NOMO-1 (cell line): ENCODE results near the gene OR7A10.

Experiments
- DNase-seq, 2 experiments: peaks; one replicate each; lab custom pipeline; 2025; ENCODE audit not compliant: unreplicated experiment in 2 of 2; lab: John Stamatoyannopoulos, UW

OR7A10 gene

DNA sequence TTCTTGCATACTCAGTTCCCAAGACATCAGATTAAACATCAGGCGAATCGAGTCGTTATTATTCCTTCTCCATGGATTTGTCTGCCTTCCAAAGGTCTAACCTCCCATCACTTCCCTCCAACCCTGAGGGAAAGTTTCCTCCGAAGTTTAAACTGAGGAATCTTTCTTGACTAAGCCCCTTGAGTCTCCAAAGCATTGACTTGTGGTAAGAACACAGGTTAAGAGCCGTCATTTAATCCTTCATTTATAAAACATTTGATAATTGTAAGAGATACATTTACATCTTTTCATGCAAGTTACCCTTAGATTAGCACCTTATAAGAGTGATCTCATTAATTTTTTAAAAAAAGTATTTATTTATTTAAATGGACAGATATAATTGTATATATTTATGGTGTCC lies at the start of gene OR7A10:
TSS of gene OR7A10 (minus strand) at position 101 of the 400 bp plus-strand sequence. CDS start 7,045 bp downstream, outside the sequence.
- DNase-seq = no peak

DNA sequence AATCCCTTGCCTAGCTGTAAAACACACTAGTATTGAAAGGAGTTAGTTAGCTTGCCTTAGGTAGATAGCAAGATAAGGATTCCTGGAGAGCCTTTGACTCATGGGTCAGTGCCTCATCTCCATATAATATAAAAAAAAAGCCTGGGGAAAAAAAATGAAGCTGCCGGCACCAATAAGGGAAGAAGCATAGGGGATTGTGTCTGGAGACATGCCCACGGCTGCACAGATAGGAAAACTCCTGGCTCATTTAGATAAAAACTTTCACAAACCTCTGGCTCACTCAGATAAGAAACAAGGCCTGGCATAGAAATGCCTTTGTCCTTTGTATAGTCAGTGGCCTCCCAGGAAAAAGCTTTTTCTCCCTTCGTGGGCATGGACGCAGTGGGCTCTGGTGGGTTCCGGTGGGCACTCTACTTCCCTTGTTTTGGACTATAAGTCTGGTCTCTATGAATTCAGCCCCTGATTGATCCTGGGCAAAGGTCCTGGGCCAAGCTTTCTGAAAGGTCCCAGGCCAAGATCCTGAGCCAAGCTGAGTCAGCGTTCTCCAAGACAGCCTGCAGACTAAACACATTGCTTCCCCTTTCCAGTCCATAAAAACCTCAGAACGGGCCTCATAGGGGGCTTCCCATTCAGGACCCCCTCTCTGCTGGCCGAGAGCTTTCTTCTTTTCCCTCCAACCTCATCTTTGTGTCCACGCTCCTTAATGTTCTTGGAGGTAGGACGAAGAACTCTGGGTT lies 42.1 kb upstream of the OR7A10 start:
- no peak for DNase-seq

DNA sequence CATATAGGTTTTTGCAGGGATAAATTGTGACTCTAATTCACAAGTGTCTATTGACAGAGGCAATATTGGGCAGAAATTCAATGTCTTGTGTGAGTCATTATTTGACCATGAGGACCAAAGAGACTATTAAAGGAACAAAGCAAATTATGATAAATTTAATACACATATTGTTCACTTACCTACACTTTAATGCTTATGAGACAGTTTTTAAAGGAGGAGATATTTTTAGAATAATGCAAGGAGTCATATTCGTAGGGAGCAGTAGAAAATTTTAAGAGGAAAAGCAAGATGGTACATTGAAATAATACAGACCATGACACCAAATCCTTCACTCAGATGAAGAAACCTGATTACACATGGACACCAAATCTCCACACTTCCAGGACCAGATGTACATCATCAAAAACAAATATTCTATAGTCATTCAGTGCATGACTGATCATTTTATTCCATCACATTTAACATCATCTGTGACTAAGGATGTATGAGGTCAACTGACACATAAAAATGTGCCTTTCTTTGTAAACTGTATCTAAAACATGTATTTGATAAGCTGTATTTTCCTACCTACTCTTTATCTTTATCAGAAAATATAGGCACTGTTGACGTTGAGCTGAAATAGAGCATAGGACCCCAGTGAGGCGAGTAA lies 41.4 kb upstream of the OR7A10 start:
- DNase-seq = no peak

DNA sequence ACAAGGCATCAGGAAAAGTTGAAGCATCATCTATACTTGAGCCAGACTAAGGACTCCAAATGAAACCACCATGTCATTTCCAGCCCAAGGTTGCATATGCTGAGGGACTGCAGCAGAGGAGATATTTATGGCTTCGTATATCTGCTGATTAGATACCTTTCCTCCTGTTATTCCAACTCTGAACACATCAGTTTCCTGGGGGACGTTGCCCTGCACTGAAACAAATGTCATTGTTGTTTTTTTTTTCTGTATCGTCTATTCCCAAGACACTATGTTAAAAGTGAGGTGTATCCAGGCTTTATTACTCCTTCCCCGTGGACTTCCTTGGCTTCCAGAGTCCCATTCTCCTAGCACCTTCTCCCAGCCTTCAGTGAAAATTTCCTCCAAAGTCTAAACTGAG lies 37.3 kb upstream of the OR7A10 start, which contains the start of gene OR7A17:
TSS of gene OR7A17 (minus strand) at position 101 of the 400 bp plus-strand sequence. CDS start 4,777 bp downstream, outside the sequence.
- DNase-seq = no peak

DNA sequence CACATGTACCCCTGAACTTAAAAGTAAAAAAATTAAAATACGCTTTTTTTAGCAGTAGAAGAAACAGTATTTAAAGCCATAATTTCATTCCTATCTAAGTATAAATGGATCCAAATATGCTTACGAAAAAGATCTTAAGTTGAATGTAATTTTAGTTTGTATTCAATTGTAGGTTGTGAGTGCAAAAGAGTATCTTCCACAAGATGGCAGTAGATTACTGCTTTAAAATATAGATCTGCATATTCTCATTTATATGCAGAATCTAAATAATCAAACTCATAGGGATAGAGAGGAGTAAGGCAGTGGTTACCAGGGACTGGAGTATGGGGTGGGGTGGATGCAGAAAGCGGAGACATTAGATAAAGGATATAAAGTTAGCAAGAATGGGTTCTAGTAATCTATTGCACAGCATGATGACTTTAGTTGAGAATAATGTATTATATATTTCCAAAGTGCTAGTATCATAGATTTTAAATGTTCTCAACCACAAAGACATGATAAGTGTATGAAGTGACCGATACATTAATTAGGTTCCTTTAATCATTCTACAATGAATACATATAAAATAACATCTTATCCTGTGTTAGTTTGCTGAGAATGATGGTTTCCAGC lies 23.0 kb upstream of the OR7A10 start:
- peak in 1 of 2 experiments; percentile 15 for DNase-seq

DNA sequence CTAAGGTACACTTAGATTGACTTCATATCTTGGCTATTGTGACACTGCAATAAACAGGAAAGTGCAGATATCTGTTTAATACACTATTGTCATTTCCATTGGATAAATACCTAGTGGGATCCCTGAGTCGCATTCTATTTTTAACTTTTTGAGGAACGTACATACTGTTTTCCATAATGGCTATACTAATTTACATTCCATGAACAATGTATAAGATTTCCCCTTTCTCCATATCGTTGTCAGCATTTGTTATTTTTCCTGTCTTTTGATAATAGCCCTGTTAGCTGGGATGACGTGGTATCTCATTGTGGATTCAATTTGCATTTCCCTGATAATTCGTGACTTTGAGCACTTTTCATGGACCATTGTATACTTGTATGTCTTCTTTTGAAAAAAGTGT lies 19.8 kb upstream of the OR7A10 start:
- no peak for DNase-seq

DNA sequence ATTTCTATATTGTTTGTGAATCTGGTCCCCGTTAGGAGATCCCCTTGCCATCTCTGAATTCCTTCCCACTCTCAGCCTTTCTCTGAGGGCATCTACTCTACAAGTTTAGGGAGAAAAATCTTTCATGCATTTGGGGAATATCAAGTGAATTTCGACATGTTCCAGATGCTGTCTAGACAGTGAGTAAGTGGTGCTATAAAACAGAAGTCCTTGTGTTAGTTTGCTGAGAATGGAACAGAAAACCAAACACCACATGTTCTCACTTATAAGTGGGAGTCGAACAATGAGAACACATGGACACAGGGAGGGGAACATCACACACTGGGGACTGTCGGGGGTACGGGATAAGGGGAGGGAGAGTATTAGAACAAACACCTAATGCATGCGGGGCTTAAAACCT lies 5.1 kb downstream of the OR7A10 start:
- no peak for DNase-seq

DNA sequence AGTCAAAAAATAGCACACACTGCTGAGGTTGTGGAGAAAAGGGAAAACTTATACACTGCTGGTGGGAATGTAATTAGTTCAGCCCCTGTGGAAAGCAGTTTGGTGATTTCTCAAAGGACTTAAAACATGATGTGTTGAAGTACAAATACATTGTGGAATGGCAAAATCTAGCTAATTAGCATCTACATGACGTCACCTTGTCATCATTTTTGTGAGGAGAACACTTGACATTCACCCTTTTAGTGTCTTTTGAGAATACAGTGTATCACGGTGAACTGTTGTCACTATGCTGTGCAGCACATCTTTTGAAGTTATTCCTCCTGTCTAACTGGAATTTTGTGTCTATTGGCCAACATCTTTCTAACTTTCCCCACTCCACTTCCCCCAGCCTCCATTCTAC lies 5.6 kb downstream of the OR7A10 start:
- DNase-seq = no peak

DNA sequence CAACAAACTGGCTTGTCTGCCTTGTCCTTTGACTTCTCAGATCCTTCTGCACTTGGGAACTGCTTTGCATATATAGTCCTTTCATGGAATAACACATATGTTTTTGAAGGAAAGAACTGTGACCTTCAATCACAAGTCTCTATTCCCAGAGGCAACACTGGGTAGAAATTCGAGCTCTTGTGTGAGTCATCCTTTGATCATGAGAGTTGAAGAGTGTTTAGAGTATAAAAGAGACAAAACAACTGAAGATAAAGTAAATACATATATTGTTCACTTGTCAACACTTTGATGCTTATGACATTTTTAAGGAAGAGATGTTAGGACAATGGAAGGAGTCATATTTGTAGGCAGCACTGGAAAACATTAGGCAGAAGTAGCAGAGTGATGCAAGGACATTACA lies 8.5 kb downstream of the OR7A10 start:
- no peak for DNase-seq

DNA sequence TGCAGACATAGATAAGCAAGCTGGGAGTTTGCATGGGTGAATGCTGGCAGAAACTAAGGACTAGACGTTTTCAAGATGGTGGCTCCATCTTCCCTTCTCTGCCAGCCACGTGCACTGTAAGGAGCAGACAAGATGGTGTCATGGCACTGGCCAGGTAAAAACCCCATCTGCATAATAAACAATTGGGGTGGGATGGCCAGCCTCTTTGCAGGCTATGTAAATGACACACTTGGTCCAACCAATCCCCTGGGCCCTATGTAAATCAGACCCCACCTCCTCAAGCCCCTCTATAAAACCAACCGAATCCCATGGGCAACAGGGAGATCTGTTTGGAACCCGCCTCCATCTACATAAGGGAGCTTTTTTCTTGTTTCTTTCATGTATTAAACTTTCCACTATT lies 11.3 kb downstream of the OR7A10 start:
- no peak for DNase-seq

DNA sequence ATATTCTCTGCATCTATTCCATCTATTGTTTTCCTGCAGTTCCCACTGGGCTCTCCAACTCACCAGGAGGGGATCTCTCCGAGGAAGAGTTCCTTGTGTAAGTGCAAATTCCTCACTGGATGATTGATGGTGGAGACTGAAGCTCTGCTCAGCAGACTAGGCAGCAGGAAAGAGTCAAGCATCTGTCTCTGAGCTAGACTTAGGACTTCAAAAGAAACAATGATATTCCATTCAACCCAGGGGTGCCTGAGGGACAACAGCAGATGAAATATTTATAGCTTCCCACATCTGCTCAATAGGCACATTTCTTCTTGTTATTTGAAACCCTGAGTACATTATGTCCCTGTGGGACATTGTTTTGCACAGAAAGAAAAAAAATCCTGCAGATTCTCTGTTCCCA lies 13.7 kb downstream of the OR7A10 start, which contains the start of the genes OR7A5 and OR7C1:
TSS of gene OR7A5 (minus strand) at position 175 of the 400 bp plus-strand sequence. CDS start 6,944 bp downstream, outside the sequence.
TSS of gene OR7C1 (minus strand) at position 175 of the 400 bp plus-strand sequence. CDS start 35,049 bp downstream, outside the sequence.
- no peak for DNase-seq

DNA sequence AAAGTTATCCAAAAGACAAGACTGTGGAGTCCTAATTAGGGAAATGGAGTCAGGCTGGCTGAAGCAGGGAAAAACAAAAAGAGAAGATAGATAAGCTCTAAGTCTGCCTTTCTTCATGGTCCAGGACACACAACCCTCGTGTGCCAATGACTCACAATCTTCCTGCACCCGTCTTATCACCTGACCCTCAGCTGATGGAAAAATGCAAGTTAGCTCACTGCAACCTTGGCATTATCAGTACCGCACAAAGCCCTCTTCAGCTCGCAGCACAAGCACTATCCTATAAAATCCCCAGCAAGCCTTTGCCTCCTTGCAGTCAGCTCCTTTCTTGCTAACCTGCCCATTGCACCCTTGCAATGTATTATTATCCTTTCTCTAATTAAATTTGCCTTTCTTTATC lies 18.0 kb downstream of the OR7A10 start:
- DNase-seq = no peak

DNA sequence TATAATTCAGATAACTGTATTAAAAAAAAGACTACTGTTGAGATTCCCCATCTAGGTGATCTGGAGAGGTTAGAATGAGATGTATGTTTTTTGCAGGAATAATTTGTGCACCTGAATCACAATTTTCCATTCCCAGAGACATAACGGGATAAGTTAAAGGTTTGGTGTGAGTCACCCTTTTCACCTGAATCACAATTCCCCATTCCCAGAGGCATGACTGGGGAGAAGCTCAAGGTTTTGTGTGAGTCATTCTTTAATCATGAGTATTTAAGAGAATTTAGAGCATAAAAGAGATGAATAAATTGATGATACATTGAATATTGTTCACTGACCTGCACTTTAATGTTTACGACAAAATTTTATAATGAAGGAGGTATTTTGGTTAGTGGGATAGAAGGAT lies 22.7 kb downstream of the OR7A10 start:
- no peak for DNase-seq

DNA sequence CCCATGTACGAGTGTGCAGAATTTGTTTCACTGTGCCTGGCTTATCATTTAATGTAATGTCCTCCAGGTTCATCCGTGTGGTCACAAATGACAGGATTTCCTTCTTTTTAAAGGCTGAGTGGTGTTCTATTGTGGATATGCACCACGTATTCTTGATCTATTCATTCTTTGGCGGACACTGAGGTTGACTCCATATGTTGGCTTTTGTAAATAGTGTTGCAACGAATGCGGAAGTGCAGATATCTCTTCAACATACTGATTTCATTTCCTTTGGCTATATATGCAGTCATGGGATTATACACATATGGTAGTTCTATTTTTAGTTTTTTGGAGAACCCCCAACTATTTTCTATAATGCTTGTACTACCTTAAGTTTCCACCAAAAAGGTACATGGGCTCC lies 26.8 kb downstream of the OR7A10 start:
- DNase-seq = peak; percentile 29 to 52

DNA sequence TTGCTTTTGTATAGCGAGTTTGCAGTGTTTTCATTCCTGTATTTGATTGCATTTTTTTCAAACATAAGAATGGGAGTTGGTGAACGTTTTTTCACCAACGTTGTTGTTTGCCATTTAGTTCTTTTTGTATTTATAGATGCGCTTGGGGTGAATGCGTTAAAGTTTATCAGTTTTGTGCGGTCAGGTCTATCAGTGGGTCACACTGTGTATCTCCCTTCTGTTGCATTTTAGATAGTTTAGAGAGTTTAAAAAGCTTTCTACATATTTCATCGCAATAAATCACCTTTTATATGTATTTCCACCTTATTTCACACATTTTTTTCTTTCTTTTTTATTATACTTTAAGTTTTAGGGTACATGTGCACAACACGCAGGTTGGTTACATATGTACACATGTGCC lies 30.1 kb downstream of the OR7A10 start:
- no peak for DNase-seq

DNA sequence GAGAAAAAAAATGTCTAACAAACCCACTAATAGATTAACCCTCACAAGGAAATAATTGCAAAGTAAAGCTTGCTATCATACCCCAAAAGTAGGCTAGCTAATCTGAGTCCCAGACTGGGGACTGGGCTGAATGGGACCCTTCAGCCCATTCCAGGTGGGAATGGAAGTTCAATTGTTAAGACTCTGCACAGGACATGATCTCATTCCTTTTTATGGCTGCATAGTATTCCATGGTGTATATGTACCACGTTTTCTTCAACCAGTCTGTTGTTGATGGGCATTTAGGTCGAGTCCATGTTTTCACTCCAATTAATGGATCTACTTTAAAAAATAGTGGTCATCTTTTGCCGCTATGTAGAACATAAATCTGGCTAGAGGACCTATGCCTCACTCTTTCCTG lies 31.7 kb downstream of the OR7A10 start:
- no peak for DNase-seq

DNA sequence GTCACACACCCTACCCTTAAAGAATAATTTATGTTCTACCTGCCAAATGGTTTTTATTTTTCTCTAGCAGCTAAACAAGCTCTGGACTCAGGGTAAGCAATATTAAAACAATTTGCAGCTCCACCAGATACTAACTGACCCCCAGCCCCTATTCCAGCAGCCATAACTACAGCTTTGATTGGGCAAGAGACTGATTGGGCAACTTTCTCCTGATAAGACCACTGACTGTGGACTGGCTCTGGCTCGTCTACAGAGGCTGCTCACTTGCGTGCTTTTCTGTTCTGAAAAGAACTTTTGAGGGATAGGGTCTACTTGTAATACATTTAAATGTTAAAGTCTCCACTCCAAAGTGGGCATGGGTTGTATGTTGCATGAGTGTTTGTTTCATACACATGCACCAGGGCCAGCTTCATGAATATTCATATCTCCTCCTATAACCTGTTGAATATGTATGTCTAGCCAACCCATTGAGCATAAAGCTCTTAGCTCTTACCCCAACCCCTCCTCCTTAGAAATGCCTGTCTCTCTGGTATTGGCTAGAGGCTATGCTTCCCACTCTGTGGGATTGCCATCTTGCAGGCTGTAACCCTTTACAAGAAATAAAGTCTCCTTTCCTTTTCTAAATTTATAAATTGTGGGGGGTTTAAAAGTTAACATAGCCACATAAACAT lies 33.6 kb downstream of the OR7A10 start:
- DNase-seq = no peak

DNA sequence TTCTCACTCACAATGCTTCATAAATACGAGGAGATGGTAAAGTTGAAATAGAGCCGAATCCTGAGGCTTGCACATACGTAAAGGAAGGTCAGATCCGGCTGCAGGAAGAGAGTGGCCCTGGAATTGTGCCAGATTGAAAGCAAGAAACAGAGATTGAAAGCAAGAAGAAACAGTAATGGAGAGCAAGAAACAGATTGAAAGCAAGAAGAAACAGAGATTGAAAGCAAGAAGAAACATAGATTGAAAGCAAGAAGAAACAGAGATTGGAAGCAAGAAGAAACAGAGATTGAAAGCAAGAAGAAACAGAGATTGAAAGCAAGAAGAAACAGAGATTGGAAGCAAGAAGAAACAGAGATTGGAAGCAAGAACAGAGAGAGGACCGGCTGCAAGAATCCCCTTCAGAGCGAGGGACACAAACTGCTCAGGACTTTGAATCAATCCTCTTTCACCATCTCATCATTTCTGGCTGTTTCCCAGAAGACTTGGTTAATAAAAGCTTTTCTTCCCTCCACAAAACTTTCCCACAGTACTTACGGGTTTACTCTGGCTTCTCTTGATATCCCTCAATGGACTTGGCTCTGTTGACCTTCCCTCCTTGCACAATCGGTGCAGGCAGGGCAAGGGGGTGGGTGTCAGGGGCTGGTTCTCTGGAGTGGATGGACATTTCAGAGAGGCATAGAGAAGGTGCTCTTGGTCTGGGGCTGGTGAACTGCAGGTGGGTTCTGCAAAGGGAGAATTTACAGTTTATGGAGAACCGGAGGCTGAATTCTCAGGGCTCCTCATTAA lies 39.3 kb downstream of the OR7A10 start:
- no peak for DNase-seq

DNA sequence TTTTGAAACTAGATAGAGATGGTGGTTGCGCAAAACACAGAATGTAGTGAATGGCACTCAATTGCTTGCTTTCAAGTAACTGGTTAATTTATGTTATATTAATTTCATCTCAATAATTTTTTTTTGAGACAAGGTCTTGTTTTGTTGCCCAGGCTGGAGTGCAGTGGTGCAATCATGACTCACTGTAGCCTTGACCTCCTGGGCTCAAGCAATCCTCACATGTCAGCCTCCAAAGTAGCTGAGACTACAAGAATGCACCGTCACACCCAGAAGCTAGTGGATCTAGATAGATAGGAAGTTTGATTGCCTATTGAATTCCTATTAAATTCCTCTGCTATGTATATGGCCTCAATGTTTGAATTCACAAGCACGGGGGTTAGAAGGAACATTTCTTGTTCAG lies 44.0 kb downstream of the OR7A10 start:
- DNase-seq = no peak

DNA sequence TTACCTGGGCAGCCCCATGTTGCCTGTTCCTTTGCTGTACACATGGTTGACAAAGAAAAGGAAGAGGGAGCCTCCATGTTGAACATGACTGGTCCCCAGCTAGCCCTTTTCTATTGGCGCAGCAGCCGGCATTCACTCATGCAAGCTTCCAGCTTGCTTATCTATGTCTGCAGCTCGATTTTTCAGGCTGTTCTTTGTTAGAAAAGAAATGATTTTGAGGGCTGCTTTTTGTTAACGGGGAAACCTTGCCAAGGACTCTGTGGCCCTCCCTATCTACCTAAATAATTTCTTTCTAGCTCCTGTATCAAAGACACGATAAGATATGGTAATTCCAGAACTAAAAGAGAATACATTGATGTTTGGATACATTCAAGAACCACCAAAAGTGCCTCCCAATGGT lies 50.0 kb downstream of the OR7A10 start:
- no peak for DNase-seq
